ENCODE measurements around the gene FXYD3. TPM values are rescaled to one million over a fixed set of nuclear protein-coding genes. Genes with fewer than 3 reads are reported as not detected.

The FXYD3 gene
- total RNA-seq, 2 experiments from 2014 or later = 0.35 to 0.88 TPM

DNA sequence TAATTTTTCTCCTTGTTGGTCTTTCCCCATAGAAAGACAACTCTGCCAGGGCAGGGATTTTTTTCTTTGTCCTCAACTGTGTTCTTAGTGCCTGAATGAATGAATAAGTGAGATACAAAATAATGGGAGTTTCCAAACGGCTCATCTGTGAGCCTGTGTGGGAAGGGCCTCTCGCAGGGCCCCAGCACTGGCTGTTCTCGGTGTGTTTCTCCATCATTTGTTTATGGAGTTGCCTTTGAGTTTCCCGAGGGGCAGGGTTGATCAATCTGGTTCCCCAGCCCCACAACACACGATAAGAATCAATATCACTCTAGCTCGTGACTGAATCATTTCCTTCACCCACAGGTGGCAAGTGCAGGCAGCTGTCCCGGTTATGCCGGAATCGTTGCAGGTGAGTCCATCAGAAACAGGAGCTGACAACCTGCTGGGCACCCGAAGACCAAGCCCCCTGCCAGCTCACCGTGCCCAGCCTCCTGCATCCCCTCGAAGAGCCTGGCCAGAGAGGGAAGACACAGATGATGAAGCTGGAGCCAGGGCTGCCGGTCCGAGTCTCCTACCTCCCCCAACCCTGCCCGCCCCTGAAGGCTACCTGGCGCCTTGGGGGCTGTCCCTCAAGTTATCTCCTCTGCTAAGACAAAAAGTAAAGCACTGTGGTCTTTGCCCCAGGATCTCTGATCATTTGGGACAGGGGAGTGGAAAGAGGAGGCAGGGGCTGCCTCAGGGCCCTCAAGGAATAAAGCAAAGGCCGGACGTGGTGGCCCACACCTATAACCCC, 53.8 kb downstream of the FXYD3 start:
- ChIA-PET CTCF (ENCODE audit: unreplicated experiment) (interaction anchor here (1.1 kb wide), 1 partner anchor 34 kb away, joined by 3 read pairs; no protein-coding TSS in a partner anchor), POLR2A (interaction anchor here (0.9 kb wide), 1 partner anchor 28 kb away, joined by 3 read pairs; no protein-coding TSS in a partner anchor)
- H3K79me2 ChIP-seq (ENCODE audit: insufficient read depth, low read depth, low read length) = no peaks in the 10 kb centered on the region
- H3K9me2 ChIP-seq (ENCODE audit: insufficient read depth, low read length) = no peaks in the 10 kb centered on the region
- H2AFZ ChIP-seq (ENCODE audit: low read length) = no peak overlapping the region
- H4K20me1 ChIP-seq (ENCODE audit: insufficient read depth, low read length) = no peaks in the 10 kb centered on the region
- BruUV-seq (replicated peaks) = no TSS peak
- intact Hi-C loops (cut with micrococcal nuclease; ENCODE audit: unreplicated experiment) = no loop called here
- peaks cover 67% of the 10 kb centered on the region for H3K36me3 ChIP-seq (ENCODE audit: insufficient read depth, low read length)
- no peaks in the 10 kb centered on the region for H3K4me1 ChIP-seq (ENCODE audit: insufficient read depth, low read length, poor library complexity, severe bottlenecking)
- no peak for TF ChIP-seq EZH2phosphoT487 (IDR thresholded peaks at IDR 0.05; ENCODE audit: borderline replicate concordance, low read depth, low read length)
- TF ChIP-seq, protein P1, sequence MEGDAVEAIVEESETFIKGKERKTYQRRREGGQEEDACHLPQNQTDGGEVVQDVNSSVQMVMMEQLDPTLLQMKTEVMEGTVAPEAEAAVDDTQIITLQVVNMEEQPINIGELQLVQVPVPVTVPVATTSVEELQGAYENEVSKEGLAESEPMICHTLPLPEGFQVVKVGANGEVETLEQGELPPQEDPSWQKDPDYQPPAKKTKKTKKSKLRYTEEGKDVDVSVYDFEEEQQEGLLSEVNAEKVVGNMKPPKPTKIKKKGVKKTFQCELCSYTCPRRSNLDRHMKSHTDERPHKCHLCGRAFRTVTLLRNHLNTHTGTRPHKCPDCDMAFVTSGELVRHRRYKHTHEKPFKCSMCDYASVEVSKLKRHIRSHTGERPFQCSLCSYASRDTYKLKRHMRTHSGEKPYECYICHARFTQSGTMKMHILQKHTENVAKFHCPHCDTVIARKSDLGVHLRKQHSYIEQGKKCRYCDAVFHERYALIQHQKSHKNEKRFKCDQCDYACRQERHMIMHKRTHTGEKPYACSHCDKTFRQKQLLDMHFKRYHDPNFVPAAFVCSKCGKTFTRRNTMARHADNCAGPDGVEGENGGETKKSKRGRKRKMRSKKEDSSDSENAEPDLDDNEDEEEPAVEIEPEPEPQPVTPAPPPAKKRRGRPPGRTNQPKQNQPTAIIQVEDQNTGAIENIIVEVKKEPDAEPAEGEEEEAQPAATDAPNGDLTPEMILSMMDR (conservative IDR thresholded peaks at IDR 0.05; ENCODE audit: low read length) = no peak
- no peak overlapping the region for H3K4me3 ChIP-seq (ENCODE audit: low read depth, low read length, poor library complexity, severe bottlenecking)
- peaks cover 19% of the 10 kb centered on the region; the same call in 1 of the 2 replicates for H3K9me3 ChIP-seq (ENCODE audit: low read length)
- DNase-seq (ENCODE audit: low spot score) = no peak
- H3K4me2 ChIP-seq (ENCODE audit: low read length) = no peak overlapping the region
- H3K27ac ChIP-seq (ENCODE audit: low read depth, low read length, poor library complexity, severe bottlenecking) = no peak overlapping the region

DNA sequence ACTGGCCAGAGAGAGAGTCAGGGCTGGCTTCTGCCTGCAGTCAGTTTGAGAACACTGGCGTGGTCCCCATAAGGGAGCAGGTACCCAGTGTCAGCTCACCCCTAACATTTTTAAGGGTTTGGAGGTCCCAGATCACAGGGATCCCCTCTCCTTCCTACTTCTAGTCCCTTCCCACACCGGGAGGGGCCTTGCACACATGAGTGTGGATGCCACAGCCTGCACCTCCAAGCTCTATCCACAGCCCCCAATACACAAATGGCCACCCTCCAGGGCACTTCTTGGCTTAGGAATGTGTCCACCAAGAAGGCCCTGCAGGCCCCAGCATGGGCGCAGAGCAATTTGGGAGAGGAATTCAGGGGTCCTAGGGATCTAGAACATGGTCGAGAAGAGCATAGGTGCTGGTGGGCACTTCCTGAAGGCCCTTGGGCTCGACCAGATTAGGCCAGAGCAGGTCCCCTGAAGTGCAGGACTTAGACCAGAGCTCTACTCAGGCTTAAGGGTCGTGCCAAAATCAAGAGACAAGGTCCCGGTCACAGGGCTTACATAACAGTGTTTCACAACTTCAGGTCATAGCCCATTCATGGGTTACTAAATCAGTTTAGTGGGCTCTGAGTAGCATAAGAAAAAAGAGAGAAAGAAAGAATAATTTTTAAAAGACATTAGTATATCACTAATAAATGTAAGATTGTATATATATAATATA, 54.9 kb downstream of the FXYD3 start:
- Histone ChIP-seq H2AFZ (ENCODE audit: low read length) (no peak overlapping the region), H3K36me3 (ENCODE audit: insufficient read depth, low read length) (peaks cover 56% of the 10 kb centered on the region), H4K20me1 (ENCODE audit: insufficient read depth, low read length) (no peaks in the 10 kb centered on the region), H3K4me1 (ENCODE audit: insufficient read depth, low read length, poor library complexity, severe bottlenecking) (no peaks in the 10 kb centered on the region), H3K4me2 (ENCODE audit: low read length) (no peak overlapping the region), H3K4me3 (ENCODE audit: low read depth, low read length, poor library complexity, severe bottlenecking) (no peak overlapping the region), H3K27ac (ENCODE audit: low read depth, low read length, poor library complexity, severe bottlenecking) (no peak overlapping the region), H3K9me3 (ENCODE audit: low read length) (peaks cover 9% of the 10 kb centered on the region; the same call in 1 of the 2 replicates), H3K9me2 (ENCODE audit: insufficient read depth, low read length) (no peaks in the 10 kb centered on the region), H3K79me2 (ENCODE audit: insufficient read depth, low read depth, low read length) (no peaks in the 10 kb centered on the region)
- POLR2A ChIA-PET = interaction anchor here (0.7 kb wide), 1 partner anchor 10 kb away, joined by 3 read pairs; no protein-coding TSS in a partner anchor
- CTCF ChIA-PET (ENCODE audit: unreplicated experiment) = no interaction called here
- intact Hi-C loops (cut with micrococcal nuclease; ENCODE audit: unreplicated experiment) = no loop called here
- BruUV-seq (replicated peaks) = no TSS peak
- TF ChIP-seq EZH2phosphoT487 (IDR thresholded peaks at IDR 0.05; ENCODE audit: borderline replicate concordance, low read depth, low read length) = no peak
- TF ChIP-seq, protein P1 (conservative IDR thresholded peaks at IDR 0.05; ENCODE audit: low read length) = no peak
- DNase-seq (ENCODE audit: low spot score) = no peak

Data from OCI-LY7 (cell line).